ENCODE measurements around the gene BCAR3. TPM values are rescaled to one million over a fixed set of nuclear protein-coding genes. Genes with fewer than 3 reads are reported as not detected.

BCAR3 gene
- total RNA-seq, 6 donors from 2014 or later = 26.3 to 48.8 (median 31.9) TPM

GRCh38 chr1:93615582-93616150, 66.0 kb downstream of the BCAR3 start:
- no peaks in the 10 kb centered on the region for H3K27me3 ChIP-seq
- peaks cover 0 to 4% (median 0%) of the 10 kb centered on the region in 4 donors for H3K36me3 ChIP-seq
- no peaks in the 10 kb centered on the region for H3K9me3 ChIP-seq
- H3K4me1 ChIP-seq = peaks cover 29 to 40% (median 34%) of the 10 kb centered on the region in 4 donors
- ATAC-seq (ENCODE audit: low FRiP score in 2 of 2) (no peak), DNase-seq (no peak)
- 72 to 81% methylated on average over 10 of the region's 10 CpGs for WGBS, 2 donors
- H3K27ac ChIP-seq = peak overlapping the region in 2 of 4 donors; percentile 38 to 72
- TF ChIP-seq POLR2AphosphoS5 (IDR thresholded peaks at IDR 0.05) = no peak
- TF ChIP-seq CTCF (IDR thresholded peaks at IDR 0.05) = no peak
- TF ChIP-seq POLR2A (IDR thresholded peaks at IDR 0.05) = no peak
- no peak for TF ChIP-seq EP300 (IDR thresholded peaks at IDR 0.05)
- no peak overlapping the region for H3K4me3 ChIP-seq

- 79 to 82% methylated on average over 14 of the region's 14 CpGs for WGBS, 2 donors
- ATAC-seq (ENCODE audit: low FRiP score in 2 of 2) = no peak
- TF ChIP-seq POLR2A (IDR thresholded peaks at IDR 0.05) (no peak), POLR2AphosphoS5 (IDR thresholded peaks at IDR 0.05) (no peak), CTCF (IDR thresholded peaks at IDR 0.05) (no peak), EP300 (IDR thresholded peaks at IDR 0.05) (no peak)
These were observed 66.6 kb downstream of the BCAR3 start for GRCh38 chr1:93614986-93615581.

GRCh38 chr1:93614541-93614940, 67.1 kb downstream of the BCAR3 start:
- ATAC-seq (ENCODE audit: low FRiP score in 2 of 2) (no peak), DNase-seq (no peak)
- 85 to 86% methylated on average over 7 of the region's 7 CpGs for WGBS, 2 donors
- Histone ChIP-seq H3K4me3 (no peak overlapping the region), H3K27me3 (no peaks in the 10 kb centered on the region), H3K36me3 (peaks cover 0 to 4% (median 0%) of the 10 kb centered on the region in 4 donors), H3K9me3 (no peaks in the 10 kb centered on the region), H3K4me1 (peaks cover 29 to 41% (median 37%) of the 10 kb centered on the region in 4 donors), H3K27ac (peak overlapping the region in 2 of 4 donors; percentile 55)
- no peak for TF ChIP-seq CTCF (IDR thresholded peaks at IDR 0.05)
- no peak for TF ChIP-seq POLR2A (IDR thresholded peaks at IDR 0.05)
- TF ChIP-seq POLR2AphosphoS5 (IDR thresholded peaks at IDR 0.05) = no peak
- no peak for TF ChIP-seq EP300 (IDR thresholded peaks at IDR 0.05)

More at GRCh38 chr1:93614986-93615581, 66.6 kb downstream of the BCAR3 start:
- Histone ChIP-seq H3K36me3 (peaks cover 0 to 4% (median 0%) of the 10 kb centered on the region in 4 donors), H3K9me3 (no peaks in the 10 kb centered on the region), H3K27me3 (no peaks in the 10 kb centered on the region), H3K27ac (peak overlapping the region in 2 of 4 donors; percentile 38 to 72), H3K4me1 (peaks cover 29 to 40% (median 34%) of the 10 kb centered on the region in 4 donors), H3K4me3 (no peak overlapping the region)
- no peak for DNase-seq

GRCh38 chr1:93613898-93614297, 67.7 kb downstream of the BCAR3 start:
- no peak for DNase-seq
- Histone ChIP-seq H3K36me3 (peaks cover 0 to 4% (median 0%) of the 10 kb centered on the region in 4 donors), H3K27me3 (no peaks in the 10 kb centered on the region), H3K4me1 (peaks cover 29 to 48% (median 41%) of the 10 kb centered on the region in 4 donors), H3K27ac (peak overlapping the region in 2 of 4 donors; percentile 55), H3K9me3 (no peaks in the 10 kb centered on the region), H3K4me3 (peak overlapping the region in 3 of 4 donors; percentile 27 to 32 (median 27))
- WGBS, 2 donors = 70 to 88% methylated on average over 11 of the region's 11 CpGs
- ATAC-seq (ENCODE audit: low FRiP score in 2 of 2) = peak in 1 of 2 donors; percentile 51
- TF ChIP-seq POLR2A (IDR thresholded peaks at IDR 0.05) (no peak), CTCF (IDR thresholded peaks at IDR 0.05) (no peak), POLR2AphosphoS5 (IDR thresholded peaks at IDR 0.05) (peak in 1 of 2 donors; percentile 17), EP300 (IDR thresholded peaks at IDR 0.05) (no peak)
